Activated B cell treated with CpG ODN at 0.5 μM for 24 hours (primary cell): Measurements from ENCODE around the gene NXPE1. TPM values are rescaled to one million over a fixed set of nuclear protein-coding genes. Genes with fewer than 3 reads are reported as not detected.

Experiments used
- ATAC-seq: fragments of 200-7000 bp; cut with Tn5 transposase; one replicate; pipeline ENCODE4 v1.10.0; 2021; ENCODE audit warnings: low read depth, mild to moderate bottlenecking, moderate library complexity
- CTCF ChIA-PET: fragments of 350-600 bp; sonication (Branson Sonifier 250); formaldehyde crosslinking; loops from one replicate; lab custom pipeline; 2021; ENCODE audit warnings: antibody characterized with exemption; lab: Charles Lee
- POLR2A ChIA-PET: fragments of 350-600 bp; sonication (Branson Sonifier 250); formaldehyde crosslinking; loops from one replicate; lab custom pipeline; 2021; ENCODE audit warnings: antibody characterized with exemption; lab: Charles Lee
- DNase-seq: peaks from one replicate; pipeline ENCODE4 v3.0.0; 2022
- H3K27ac Mint-ChIP-seq: one replicate; pipeline ENCODE4 v1.8.0; 2020; ENCODE audit warnings: mixed read lengths
- H3K27me3 Mint-ChIP-seq: one replicate; pipeline ENCODE4 v1.8.0; 2021; ENCODE audit warnings: mixed read lengths
- H3K36me3 Mint-ChIP-seq: one replicate; pipeline ENCODE4 v1.8.0; 2021; ENCODE audit warnings: low read depth, mixed read lengths
- H3K4me1 Mint-ChIP-seq: one replicate; pipeline ENCODE4 v1.8.0; 2021; ENCODE audit warnings: mixed read lengths
- H3K4me3 Mint-ChIP-seq: one replicate; pipeline ENCODE4 v1.8.0; 2020; ENCODE audit warnings: mild to moderate bottlenecking, mixed read lengths
- H3K9me3 Mint-ChIP-seq: one replicate; pipeline ENCODE4 v1.8.0; 2020; ENCODE audit warnings: mixed read lengths
- intact Hi-C: fragments of 100-400 bp; cut with micrococcal nuclease; formaldehyde crosslinking; loops from one replicate; pipeline ENCODE4 v1.15.1; 2024
- total RNA-seq: library from RNA; stranded (reverse); gene quantifications from 2 replicates; pipeline ENCODE4 v1.2.3, GENCODE V29; 2022
- TF ChIP-seq, protein P1 (sequence below): fragments of 200-600 bp; IDR thresholded peaks from one replicate; pipeline ENCODE4 v1.8.0; 2022; ENCODE audit warnings: antibody characterized with exemption, mild to moderate bottlenecking

The NXPE1 gene
- total RNA-seq, 1 donor from 2014 or later = not detected

DNA sequence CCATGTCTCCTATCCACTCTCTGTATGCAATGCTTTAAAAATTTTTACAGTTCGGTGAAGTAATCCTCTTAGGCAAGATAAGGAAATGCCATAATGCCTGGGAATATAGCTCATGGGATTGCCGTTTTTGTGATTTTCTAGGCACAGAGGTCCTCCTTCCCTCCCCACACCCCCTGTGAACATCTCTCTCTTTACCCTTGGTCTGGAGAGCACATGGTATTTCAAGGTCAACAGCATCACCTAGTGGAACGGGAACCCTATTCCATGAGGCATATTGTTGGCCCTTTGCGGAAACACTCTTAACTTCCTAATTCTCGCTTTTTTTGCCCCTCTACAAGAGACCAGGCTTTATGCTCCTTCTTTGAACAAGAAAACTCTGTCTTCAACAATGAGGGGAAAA lies 27.1 kb upstream of the NXPE1 start:
- TF ChIP-seq, protein P1, sequence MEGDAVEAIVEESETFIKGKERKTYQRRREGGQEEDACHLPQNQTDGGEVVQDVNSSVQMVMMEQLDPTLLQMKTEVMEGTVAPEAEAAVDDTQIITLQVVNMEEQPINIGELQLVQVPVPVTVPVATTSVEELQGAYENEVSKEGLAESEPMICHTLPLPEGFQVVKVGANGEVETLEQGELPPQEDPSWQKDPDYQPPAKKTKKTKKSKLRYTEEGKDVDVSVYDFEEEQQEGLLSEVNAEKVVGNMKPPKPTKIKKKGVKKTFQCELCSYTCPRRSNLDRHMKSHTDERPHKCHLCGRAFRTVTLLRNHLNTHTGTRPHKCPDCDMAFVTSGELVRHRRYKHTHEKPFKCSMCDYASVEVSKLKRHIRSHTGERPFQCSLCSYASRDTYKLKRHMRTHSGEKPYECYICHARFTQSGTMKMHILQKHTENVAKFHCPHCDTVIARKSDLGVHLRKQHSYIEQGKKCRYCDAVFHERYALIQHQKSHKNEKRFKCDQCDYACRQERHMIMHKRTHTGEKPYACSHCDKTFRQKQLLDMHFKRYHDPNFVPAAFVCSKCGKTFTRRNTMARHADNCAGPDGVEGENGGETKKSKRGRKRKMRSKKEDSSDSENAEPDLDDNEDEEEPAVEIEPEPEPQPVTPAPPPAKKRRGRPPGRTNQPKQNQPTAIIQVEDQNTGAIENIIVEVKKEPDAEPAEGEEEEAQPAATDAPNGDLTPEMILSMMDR = no peak
- no peak overlapping the region for H3K4me3 Mint-ChIP-seq
- H3K36me3 Mint-ChIP-seq = peaks cover 2% of the 10 kb centered on the region
- H3K27me3 Mint-ChIP-seq = no peaks in the 10 kb centered on the region
- no peak overlapping the region for H3K27ac Mint-ChIP-seq
- H3K4me1 Mint-ChIP-seq = no peaks in the 10 kb centered on the region
- ChIA-PET POLR2A (no interaction called here), CTCF (no interaction called here)
- peaks cover 17% of the 10 kb centered on the region for H3K9me3 Mint-ChIP-seq
- ATAC-seq = no peak
- intact Hi-C loops = no loop called here
- DNase-seq = no peak

DNA sequence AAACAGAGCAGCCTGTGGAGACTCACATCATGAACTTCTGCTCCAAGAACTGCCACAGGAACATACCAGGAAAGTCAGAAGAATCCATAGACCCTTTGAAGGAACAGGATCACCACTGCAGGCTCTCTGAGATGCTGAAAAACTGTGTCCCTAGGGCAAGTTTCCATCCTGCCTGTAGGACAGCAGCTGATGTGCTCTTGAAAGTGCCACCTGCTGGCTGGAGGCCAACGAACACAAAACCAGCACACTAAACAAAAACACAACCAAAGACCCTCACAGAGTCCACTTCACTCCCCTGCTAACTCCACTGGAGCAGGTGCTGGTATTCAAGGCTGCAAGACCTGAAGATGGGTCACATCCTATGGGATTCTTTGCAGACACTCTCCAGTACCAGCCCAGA lies 12.0 kb upstream of the NXPE1 start:
- ChIA-PET CTCF (no interaction called here), POLR2A (no interaction called here)
- H3K27ac Mint-ChIP-seq = no peak overlapping the region
- DNase-seq (no peak), ATAC-seq (no peak)
- H3K4me1 Mint-ChIP-seq = no peaks in the 10 kb centered on the region
- intact Hi-C loops = no loop called here
- no peak overlapping the region for H3K4me3 Mint-ChIP-seq
- TF ChIP-seq, protein P1 = no peak
- H3K27me3 Mint-ChIP-seq = no peaks in the 10 kb centered on the region
- peaks cover 9% of the 10 kb centered on the region for H3K9me3 Mint-ChIP-seq
- no peaks in the 10 kb centered on the region for H3K36me3 Mint-ChIP-seq

GRCh38 chr11:114569801-114570200 lies 10.1 kb upstream of the NXPE1 start:
- Mint-ChIP-seq H3K36me3 (no peaks in the 10 kb centered on the region), H3K27me3 (no peaks in the 10 kb centered on the region), H3K4me1 (no peaks in the 10 kb centered on the region), H3K9me3 (peaks cover 3% of the 10 kb centered on the region), H3K4me3 (no peak overlapping the region), H3K27ac (no peak overlapping the region)
- DNase-seq (no peak), ATAC-seq (no peak)
- POLR2A ChIA-PET = no interaction called here
- CTCF ChIA-PET = no interaction called here
- TF ChIP-seq, protein P1 = no peak
- intact Hi-C loops = no loop called here

GRCh38 chr11:114566276-114566675 lies 6.6 kb upstream of the NXPE1 start:
- DNase-seq (no peak), ATAC-seq (no peak)
- Mint-ChIP-seq H3K27ac (no peak overlapping the region), H3K9me3 (no peaks in the 10 kb centered on the region), H3K4me1 (no peaks in the 10 kb centered on the region), H3K27me3 (peaks cover 1% of the 10 kb centered on the region), H3K36me3 (no peaks in the 10 kb centered on the region), H3K4me3 (no peak overlapping the region)
- intact Hi-C loops = no loop called here
- TF ChIP-seq, protein P1 = no peak
- ChIA-PET CTCF (no interaction called here), POLR2A (no interaction called here)

- H3K36me3 Mint-ChIP-seq = no peaks in the 10 kb centered on the region
- H3K27me3 Mint-ChIP-seq = peaks cover 1% of the 10 kb centered on the region
- TF ChIP-seq, protein P1 = no peak
- no peak for DNase-seq
- H3K9me3 Mint-ChIP-seq = no peaks in the 10 kb centered on the region
- CTCF ChIA-PET = no interaction called here
- H3K4me3 Mint-ChIP-seq = no peak overlapping the region
- POLR2A ChIA-PET = no interaction called here
- H3K4me1 Mint-ChIP-seq = no peaks in the 10 kb centered on the region
- no peak for ATAC-seq
- H3K27ac Mint-ChIP-seq = no peak overlapping the region
- intact Hi-C loops = no loop called here
These were observed 5.2 kb upstream of the NXPE1 start for GRCh38 chr11:114564831-114565230.
